CD14-positive monocyte (primary cell): ENCODE measurements around the gene BCL2. TPM values are rescaled to one million over a fixed set of nuclear protein-coding genes. Genes with fewer than 3 reads are reported as not detected.

Source experiments
- DNase-seq, 3 donors: peaks; one replicate each; pipeline ENCODE4 v3.0.0-alpha.2; 2011 to 2022
- H2AFZ ChIP-seq: 2 replicates; pipeline ENCODE4 v1.6.0; 2012; ENCODE audit warnings: mild to moderate bottlenecking, low read depth, low read length, inconsistent platforms; ENCODE audit not compliant: insufficient read depth, poor library complexity, severe bottlenecking
- H3K27ac ChIP-seq, 2 donors: 1 replicate in 1 of 2; 2 replicates in 1 of 2; pipeline ENCODE4 v1.5.1; 2012 to 2013; ENCODE audit warnings: low read length in 2 of 2, control low read depth in 1 of 2, inconsistent platforms in 1 of 2, low read depth in 1 of 2, mild to moderate bottlenecking in 1 of 2
- H3K27me3 ChIP-seq, 2 donors: one replicate each; pipeline versions ENCODE4 v1.6.0 to v1.6.1; 2011 to 2013; ENCODE audit warnings: low read length in 2 of 2; ENCODE audit not compliant: control insufficient read depth in 2 of 2, insufficient read depth in 2 of 2
- H3K36me3 ChIP-seq, 2 donors: replicated peaks in 1 of 2; 1 replicate in 1 of 2; 2 replicates in 1 of 2; pipeline versions ENCODE4 v1.5.1 to v1.6.1; 2012 to 2013; ENCODE audit warnings: low read length in 2 of 2, control low read depth in 1 of 2, inconsistent platforms in 1 of 2, mild to moderate bottlenecking in 1 of 2; ENCODE audit not compliant: insufficient read depth in 2 of 2, control insufficient read depth in 1 of 2
- H3K4me1 ChIP-seq, 2 donors: 1 replicate in 1 of 2; 2 replicates in 1 of 2; pipeline versions ENCODE4 v1.5.1 to v1.6.1; 2012 to 2013; ENCODE audit warnings: low read length in 2 of 2, control low read depth in 1 of 2, inconsistent platforms in 1 of 2, mild to moderate bottlenecking in 1 of 2, moderate library complexity in 1 of 2; ENCODE audit not compliant: insufficient read depth in 2 of 2, control insufficient read depth in 1 of 2
- H3K4me2 ChIP-seq: replicated peaks from 2 replicates; pipeline ENCODE3; 2012; ENCODE audit warnings: low read length, moderate library complexity, mild to moderate bottlenecking; ENCODE audit not compliant: poor library complexity, severe bottlenecking; ENCODE audit errors: extremely low read depth
- H3K4me3 ChIP-seq, 3 experiments: fragments of 200-600 bp in 1 of 3; sonication (generic) in 1 of 3; replicated peaks in 1 of 3; 1 replicate in 2 of 3; 2 replicates in 1 of 3; pipeline ENCODE4 v1.5.1; 2011 to 2013; ENCODE audit warnings: low read length in 3 of 3, mild to moderate bottlenecking in 3 of 3, control low read depth in 2 of 3, low read depth in 2 of 3, inconsistent platforms in 1 of 3, moderate library complexity in 1 of 3
- H3K79me2 ChIP-seq: 2 replicates; pipeline ENCODE4 v1.6.0; 2012; ENCODE audit warnings: mild to moderate bottlenecking, control low read depth, inconsistent platforms, low read length, moderate library complexity; ENCODE audit not compliant: insufficient read depth
- H3K9ac ChIP-seq: 2 replicates; pipeline ENCODE4 v1.6.0; 2017; ENCODE audit warnings: low read length, mild to moderate bottlenecking; ENCODE audit not compliant: insufficient read depth, poor library complexity, severe bottlenecking
- H3K9me3 ChIP-seq, 2 donors: replicated peaks in 1 of 2; 1 replicate in 1 of 2; 2 replicates in 1 of 2; pipeline versions ENCODE4 v1.5.1 to v1.6.1; 2012 to 2013; ENCODE audit warnings: low read length in 2 of 2, control low read depth in 1 of 2; ENCODE audit not compliant: control insufficient read depth in 1 of 2, insufficient read depth in 1 of 2
- H4K20me1 ChIP-seq: 2 replicates; pipeline ENCODE4 v1.6.0; 2012; ENCODE audit warnings: mild to moderate bottlenecking, low read length, control low read depth, moderate library complexity; ENCODE audit not compliant: insufficient read depth
- H3K27ac Mint-ChIP-seq, 7 donors: one replicate each; pipeline ENCODE4 v1.8.0; 2020; ENCODE audit warnings: mild to moderate bottlenecking in 7 of 7, mixed read lengths in 7 of 7, moderate library complexity in 6 of 7, inconsistent platforms in 2 of 7
- H3K27me3 Mint-ChIP-seq, 3 donors: one replicate each; pipeline ENCODE4 v1.8.0; 2021 to 2022; ENCODE audit warnings: low read depth in 3 of 3, mild to moderate bottlenecking in 3 of 3, mixed read lengths in 3 of 3, moderate library complexity in 3 of 3, inconsistent platforms in 1 of 3
- H3K36me3 Mint-ChIP-seq, 2 donors: one replicate each; pipeline ENCODE4 v1.8.0; 2020; ENCODE audit warnings: mixed read lengths in 2 of 2, inconsistent platforms in 1 of 2, mild to moderate bottlenecking in 1 of 2
- H3K4me1 Mint-ChIP-seq: one replicate; pipeline ENCODE4 v1.8.0; 2020; ENCODE audit warnings: mild to moderate bottlenecking, mixed read lengths
- H3K4me3 Mint-ChIP-seq, 2 donors: one replicate each; pipeline ENCODE4 v1.8.0; 2020; ENCODE audit warnings: mild to moderate bottlenecking in 2 of 2, mixed read lengths in 2 of 2, moderate library complexity in 1 of 2
- H3K9me3 Mint-ChIP-seq, 7 donors: one replicate each; pipeline ENCODE4 v1.8.0; 2020 to 2022; ENCODE audit warnings: mixed read lengths in 7 of 7, mild to moderate bottlenecking in 6 of 7, moderate library complexity in 6 of 7, inconsistent platforms in 2 of 7
- WGBS: methylation state at CpG from one replicate; pipeline ENCODE4 v1.1.5; 2013; ENCODE audit warnings: missing lambda C conversion rate; ENCODE audit not compliant: insufficient coverage; 5-methylcytosine and 5-hydroxymethylcytosine counted together
- intact Hi-C, 2 donors: fragments of 100-400 bp; cut with micrococcal nuclease; formaldehyde crosslinking; loops; one replicate each; pipeline versions ENCODE4 v1.15.0 to v1.15.1; 2023
- polyA plus RNA-seq, 3 donors: library from polyadenylated mRNA; depleted of rRNA in 1 of 3; unstranded in 2 of 3; stranded (reverse) in 1 of 3; fragments of 300-500 nt in 2 of 3; fragments of >200 nt in 1 of 3; fragmentation: Illumina TruSeq in 2 of 3; gene quantifications; 1 replicate in 2 of 3; 2 replicates in 1 of 3; pipeline ENCODE4 v1.2.3, GENCODE V29; 2012 to 2021
- TF ChIP-seq, protein P1 (sequence below): fragments of 200-600 bp; IDR thresholded peaks from one replicate; pipeline ENCODE4 v1.8.0; 2022; ENCODE audit warnings: antibody characterized with exemption, mild to moderate bottlenecking

Gene BCL2
- polyA plus RNA-seq, 3 donors = 0.58 to 2.5 (median 1.1) TPM

GRCh38 chr18:63113899-63114565, 205.5 kb downstream of the BCL2 start:
- no peaks in the 10 kb centered on the region for H4K20me1 ChIP-seq
- no peak overlapping the region for H2AFZ ChIP-seq
- H3K27me3 ChIP-seq = no peaks in the 10 kb centered on the region
- H3K4me1 ChIP-seq = peaks cover 15 to 17% of the 10 kb centered on the region in 2 donors
- H3K4me3 ChIP-seq = no peak overlapping the region
- no peak overlapping the region for H3K4me2 ChIP-seq
- Mint-ChIP-seq H3K27ac (peak overlapping the region in 1 of 7 donors; percentile 54), H3K9me3 (peaks cover 0 to 5% (median 0%) of the 10 kb centered on the region in 7 donors), H3K27me3 (no peaks in the 10 kb centered on the region), H3K36me3 (no peaks in the 10 kb centered on the region), H3K4me1 (peaks cover 31% of the 10 kb centered on the region), H3K4me3 (no peak overlapping the region)
- no peak overlapping the region for H3K9ac ChIP-seq
- intact Hi-C loops = no loop called here
- no peaks in the 10 kb centered on the region for H3K79me2 ChIP-seq
- no peak overlapping the region for H3K27ac ChIP-seq
- H3K9me3 ChIP-seq = no peaks in the 10 kb centered on the region
- TF ChIP-seq, protein P1, sequence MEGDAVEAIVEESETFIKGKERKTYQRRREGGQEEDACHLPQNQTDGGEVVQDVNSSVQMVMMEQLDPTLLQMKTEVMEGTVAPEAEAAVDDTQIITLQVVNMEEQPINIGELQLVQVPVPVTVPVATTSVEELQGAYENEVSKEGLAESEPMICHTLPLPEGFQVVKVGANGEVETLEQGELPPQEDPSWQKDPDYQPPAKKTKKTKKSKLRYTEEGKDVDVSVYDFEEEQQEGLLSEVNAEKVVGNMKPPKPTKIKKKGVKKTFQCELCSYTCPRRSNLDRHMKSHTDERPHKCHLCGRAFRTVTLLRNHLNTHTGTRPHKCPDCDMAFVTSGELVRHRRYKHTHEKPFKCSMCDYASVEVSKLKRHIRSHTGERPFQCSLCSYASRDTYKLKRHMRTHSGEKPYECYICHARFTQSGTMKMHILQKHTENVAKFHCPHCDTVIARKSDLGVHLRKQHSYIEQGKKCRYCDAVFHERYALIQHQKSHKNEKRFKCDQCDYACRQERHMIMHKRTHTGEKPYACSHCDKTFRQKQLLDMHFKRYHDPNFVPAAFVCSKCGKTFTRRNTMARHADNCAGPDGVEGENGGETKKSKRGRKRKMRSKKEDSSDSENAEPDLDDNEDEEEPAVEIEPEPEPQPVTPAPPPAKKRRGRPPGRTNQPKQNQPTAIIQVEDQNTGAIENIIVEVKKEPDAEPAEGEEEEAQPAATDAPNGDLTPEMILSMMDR = no peak
- WGBS = no CpG with 5 or more reads among the region's 5 CpGs
- H3K36me3 ChIP-seq = no peaks in the 10 kb centered on the region
- DNase-seq = no peak

GRCh38 chr18:63112706-63113105, 206.9 kb downstream of the BCL2 start:
- TF ChIP-seq, protein P1 = no peak
- Mint-ChIP-seq H3K4me1 (peaks cover 30% of the 10 kb centered on the region), H3K27me3 (no peaks in the 10 kb centered on the region), H3K9me3 (peaks cover 0 to 5% (median 0%) of the 10 kb centered on the region in 7 donors), H3K4me3 (no peak overlapping the region), H3K27ac (peak overlapping the region in 5 of 7 donors; percentile 0 to 76 (median 46)), H3K36me3 (no peaks in the 10 kb centered on the region)
- H3K4me3 ChIP-seq = no peak overlapping the region
- intact Hi-C loops = no loop called here
- H3K4me1 ChIP-seq = peaks cover 15 to 17% of the 10 kb centered on the region in 2 donors
- no peaks in the 10 kb centered on the region for H3K27me3 ChIP-seq
- H3K36me3 ChIP-seq = no peaks in the 10 kb centered on the region
- H2AFZ ChIP-seq = no peak overlapping the region
- H3K9me3 ChIP-seq = no peaks in the 10 kb centered on the region
- no peak overlapping the region for H3K4me2 ChIP-seq
- no peak overlapping the region for H3K9ac ChIP-seq
- 16% methylated on average over 4 of the region's 5 CpGs for WGBS
- peak in 2 of 3 donors; percentile 40 to 58 for DNase-seq
- H3K27ac ChIP-seq = no peak overlapping the region
- no peaks in the 10 kb centered on the region for H4K20me1 ChIP-seq
- no peaks in the 10 kb centered on the region for H3K79me2 ChIP-seq
